H1 (cell line): ENCODE measurements around the gene COL4A1. TPM values are rescaled to one million over a fixed set of nuclear protein-coding genes. Genes with fewer than 3 reads are reported as not detected.

Experiments
- polyA plus RNA-seq, 7 experiments: library from polyadenylated mRNA; depleted of rRNA in 3 of 7; stranded (reverse) in 5 of 7; unstranded in 2 of 7; fragments of >200 nt in 5 of 7; fragments of 200-250 nt in 2 of 7; gene quantifications; 1 replicate in 5 of 7; 2 replicates in 1 of 7; 4 replicates in 1 of 7; pipeline versions ENCODE4 v1.2.1 to v1.2.3, GENCODE V29; 2011 to 2013; ENCODE audit warnings: missing spikeins in 2 of 7, mixed read lengths in 2 of 7
- total RNA-seq: library from RNA; stranded (reverse); fragmentation: NEBNext Ultra II Directional; extraction: Animal tissue kit (Norgen Biotek cat#: 25700); gene quantifications from 2 replicates; pipeline ENCODE4 v1.2.1, GENCODE V29; 2021
- TF ChIP-seq, protein P1 (sequence below), 3 experiments: IDR thresholded peaks; 1 replicate in 2 of 3; 2 replicates in 1 of 3; pipeline versions ENCODE4 v1.5.1 to v1.6.1; 2011; ENCODE audit warnings: low read length in 3 of 3, mild to moderate bottlenecking in 3 of 3, inconsistent platforms in 2 of 3, low read depth in 1 of 3, moderate library complexity in 1 of 3; ENCODE audit not compliant: insufficient read depth in 1 of 3; ENCODE audit errors: control extremely low read depth in 1 of 3

Gene COL4A1
- total and polyA plus RNA-seq, 2 of the 8 experiments (the other 6 are each of a cell fraction or from before 2014, with no cell fraction given): 30.7 to 82.0 TPM

DNA sequence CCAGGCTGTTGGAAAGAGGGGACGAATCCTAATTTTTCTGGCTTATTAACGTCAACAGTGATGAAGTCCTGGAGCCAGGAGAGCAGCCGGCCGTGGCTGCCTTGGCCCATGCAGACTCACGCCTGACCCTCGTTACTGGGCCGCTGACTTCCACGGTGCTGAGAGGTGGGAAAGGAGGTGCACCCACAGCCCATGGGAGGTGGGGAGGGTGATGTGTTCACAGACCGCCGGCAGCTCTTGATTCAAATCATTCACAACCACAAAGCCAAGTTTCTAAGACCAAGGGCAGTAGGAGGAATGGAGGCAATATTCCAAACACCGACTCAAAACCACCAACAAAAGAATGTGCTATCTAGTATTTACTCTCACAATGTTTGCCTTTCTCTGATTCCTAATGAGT, 24.4 kb upstream of the COL4A1 start (continued):
- TF ChIP-seq, protein P1, sequence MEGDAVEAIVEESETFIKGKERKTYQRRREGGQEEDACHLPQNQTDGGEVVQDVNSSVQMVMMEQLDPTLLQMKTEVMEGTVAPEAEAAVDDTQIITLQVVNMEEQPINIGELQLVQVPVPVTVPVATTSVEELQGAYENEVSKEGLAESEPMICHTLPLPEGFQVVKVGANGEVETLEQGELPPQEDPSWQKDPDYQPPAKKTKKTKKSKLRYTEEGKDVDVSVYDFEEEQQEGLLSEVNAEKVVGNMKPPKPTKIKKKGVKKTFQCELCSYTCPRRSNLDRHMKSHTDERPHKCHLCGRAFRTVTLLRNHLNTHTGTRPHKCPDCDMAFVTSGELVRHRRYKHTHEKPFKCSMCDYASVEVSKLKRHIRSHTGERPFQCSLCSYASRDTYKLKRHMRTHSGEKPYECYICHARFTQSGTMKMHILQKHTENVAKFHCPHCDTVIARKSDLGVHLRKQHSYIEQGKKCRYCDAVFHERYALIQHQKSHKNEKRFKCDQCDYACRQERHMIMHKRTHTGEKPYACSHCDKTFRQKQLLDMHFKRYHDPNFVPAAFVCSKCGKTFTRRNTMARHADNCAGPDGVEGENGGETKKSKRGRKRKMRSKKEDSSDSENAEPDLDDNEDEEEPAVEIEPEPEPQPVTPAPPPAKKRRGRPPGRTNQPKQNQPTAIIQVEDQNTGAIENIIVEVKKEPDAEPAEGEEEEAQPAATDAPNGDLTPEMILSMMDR (IDR thresholded peaks at IDR 0.05; ENCODE audit: control extremely low read depth in 1 of 3, insufficient read depth in 1 of 3, low read depth in 1 of 3, low read length in 3 of 3): no peak
